Osteocyte (in vitro differentiated cells): ENCODE measurements around the gene NETO2. TPM values are rescaled to one million over a fixed set of nuclear protein-coding genes. Genes with fewer than 3 reads are reported as not detected.

Source experiments
- DNase-seq: peaks from one replicate; pipeline ENCODE4 v3.0.0; 2021; ENCODE audit warnings: mixed read lengths; ENCODE audit not compliant: unreplicated experiment; ENCODE audit errors: extremely low spot score
- H3K27ac Mint-ChIP-seq: one replicate; pipeline ENCODE4 v1.8.0; 2021; ENCODE audit warnings: mild to moderate bottlenecking, mixed read lengths; ENCODE audit not compliant: unreplicated experiment
- H3K27me3 Mint-ChIP-seq: one replicate; pipeline ENCODE4 v1.8.0; 2021; ENCODE audit warnings: mixed read lengths; ENCODE audit not compliant: unreplicated experiment
- H3K36me3 Mint-ChIP-seq: one replicate; pipeline ENCODE4 v1.8.0; 2021; ENCODE audit warnings: mixed read lengths; ENCODE audit not compliant: unreplicated experiment
- H3K4me1 Mint-ChIP-seq: one replicate; pipeline ENCODE4 v1.8.0; 2021; ENCODE audit warnings: mixed read lengths; ENCODE audit not compliant: unreplicated experiment
- H3K4me3 Mint-ChIP-seq: one replicate; pipeline ENCODE4 v1.8.0; 2021; ENCODE audit warnings: mild to moderate bottlenecking, moderate library complexity, mixed read lengths; ENCODE audit not compliant: unreplicated experiment
- H3K9me3 Mint-ChIP-seq: one replicate; pipeline ENCODE4 v1.8.0; 2021; ENCODE audit warnings: mixed read lengths; ENCODE audit not compliant: unreplicated experiment
- CTCF ChIP-seq: fragments of 200-600 bp; sonication (generic); IDR thresholded peaks from 2 replicates; pipeline ENCODE4 v1.5.0; 2021; ENCODE audit warnings: antibody characterized with exemption, mild to moderate bottlenecking, moderate library complexity
- total RNA-seq: library from RNA; stranded (reverse); gene quantifications from 2 replicates; pipeline ENCODE4 v1.2.1, GENCODE V29; 2021

Gene NETO2
- total RNA-seq, 1 donor from 2014 or later: 16.7 TPM

GRCh38 chr16:47150067-47150466 lies 6.3 kb upstream of the NETO2 start:
- H3K9me3 Mint-ChIP-seq: peaks cover 6% of the 10 kb centered on the region
- no peaks in the 10 kb centered on the region for H3K4me1 Mint-ChIP-seq
- peaks cover 19% of the 10 kb centered on the region for H3K36me3 Mint-ChIP-seq

GRCh38 chr16:47144559-47144877 lies 773 bp upstream of the NETO2 start:
- H3K4me3 Mint-ChIP-seq: peak overlapping the region; percentile 76
- no peaks in the 10 kb centered on the region for H3K36me3 Mint-ChIP-seq
- H3K9me3 Mint-ChIP-seq: no peaks in the 10 kb centered on the region
- peak overlapping the region; percentile 23 for H3K27ac Mint-ChIP-seq
- DNase-seq: no peak
- no peaks in the 10 kb centered on the region for H3K27me3 Mint-ChIP-seq
- no peak for TF ChIP-seq CTCF
- H3K4me1 Mint-ChIP-seq: peaks cover 8% of the 10 kb centered on the region

More at GRCh38 chr16:47150067-47150466, 6.3 kb upstream of the NETO2 start:
- TF ChIP-seq CTCF: no peak
- no peak for DNase-seq
- no peak overlapping the region for H3K4me3 Mint-ChIP-seq
- no peaks in the 10 kb centered on the region for H3K27me3 Mint-ChIP-seq
- H3K27ac Mint-ChIP-seq: no peak overlapping the region

DNA sequence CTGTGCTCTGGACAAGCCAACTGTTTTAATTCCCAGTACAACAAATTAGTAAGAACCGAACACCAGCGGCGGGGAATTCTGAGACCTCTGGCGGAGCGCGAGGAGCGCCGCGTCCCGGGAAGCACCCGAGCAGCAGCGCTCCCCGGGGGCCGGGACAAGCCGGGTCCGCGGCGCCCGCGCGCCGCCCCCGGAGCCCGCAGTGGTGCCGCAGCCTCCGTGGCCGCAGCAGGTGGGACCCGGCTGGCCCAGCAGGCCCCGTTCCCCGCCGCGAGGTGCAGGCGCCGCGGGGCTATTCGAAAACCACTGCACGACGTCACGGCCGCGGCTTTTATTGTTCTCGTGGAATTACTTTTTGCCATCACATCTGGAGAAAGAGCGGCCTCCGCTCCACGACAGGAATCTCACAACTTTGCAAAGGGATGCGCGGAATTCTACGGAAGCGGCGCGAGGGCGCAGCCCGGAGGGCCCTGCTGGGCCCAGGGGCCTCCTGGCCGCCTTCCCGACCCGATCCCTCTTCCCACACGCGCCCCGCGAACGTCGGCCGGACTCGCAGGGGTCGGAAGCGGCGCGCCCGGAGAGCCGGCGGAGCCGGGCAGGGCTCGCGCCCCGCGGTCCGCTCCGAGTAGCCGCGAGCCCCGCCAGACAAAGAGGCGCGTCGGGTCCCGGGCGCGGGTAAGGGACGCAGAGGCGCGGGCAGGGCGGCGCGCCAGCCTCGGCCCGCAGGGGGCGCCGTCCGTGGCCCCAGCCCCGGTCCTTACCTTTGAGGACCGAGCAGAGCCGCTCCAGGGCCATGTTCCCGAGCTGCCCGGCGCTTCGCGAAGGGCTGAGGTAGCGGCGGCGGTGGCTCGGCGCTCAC lies 696 bp downstream of the NETO2 start:
- Mint-ChIP-seq H3K9me3 (no peaks in the 10 kb centered on the region), H3K27ac (peak overlapping the region; percentile 19), H3K27me3 (no peaks in the 10 kb centered on the region), H3K4me1 (peaks cover 8% of the 10 kb centered on the region), H3K4me3 (peak overlapping the region; percentile 84), H3K36me3 (no peaks in the 10 kb centered on the region)
- TF ChIP-seq CTCF: peak; percentile 90
- DNase-seq: peak; percentile 91

DNA sequence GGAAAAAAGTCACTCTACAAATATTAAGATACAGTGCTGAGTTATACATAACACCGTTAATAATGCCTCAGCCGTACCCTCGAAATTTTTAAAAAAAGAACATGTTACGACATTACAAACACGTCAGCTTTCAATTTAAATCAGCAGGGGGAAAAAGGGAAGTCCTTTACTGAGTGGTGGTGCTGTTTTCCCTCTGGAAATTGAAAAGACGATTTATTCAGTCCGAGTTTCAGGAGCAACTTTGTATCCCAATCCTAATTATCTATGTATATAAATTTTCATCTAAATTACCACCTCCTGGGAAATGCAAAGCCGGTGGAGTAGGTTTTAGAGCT lies 1.3 kb downstream of the NETO2 start:
- no peaks in the 10 kb centered on the region for H3K27me3 Mint-ChIP-seq
- peak overlapping the region; percentile 19 for H3K27ac Mint-ChIP-seq
- H3K36me3 Mint-ChIP-seq: no peaks in the 10 kb centered on the region
- no peak for TF ChIP-seq CTCF
- peak overlapping the region; percentile 84 for H3K4me3 Mint-ChIP-seq
- no peaks in the 10 kb centered on the region for H3K9me3 Mint-ChIP-seq
- no peak for DNase-seq
- peaks cover 8% of the 10 kb centered on the region for H3K4me1 Mint-ChIP-seq

- no peaks in the 10 kb centered on the region for H3K27me3 Mint-ChIP-seq
- H3K27ac Mint-ChIP-seq: peak overlapping the region; percentile 19
- peak; percentile 97 for TF ChIP-seq CTCF
- peaks cover 8% of the 10 kb centered on the region for H3K4me1 Mint-ChIP-seq
- H3K4me3 Mint-ChIP-seq: peak overlapping the region; percentile 84
- no peaks in the 10 kb centered on the region for H3K36me3 Mint-ChIP-seq
- H3K9me3 Mint-ChIP-seq: no peaks in the 10 kb centered on the region
- DNase-seq: peak; percentile 93
Observed at GRCh38 chr16:47141773-47142485, 1.8 kb downstream of the NETO2 start.
